HCT116 (cell line): ENCODE measurements around the gene TBXT. TPM values are rescaled to one million over a fixed set of nuclear protein-coding genes. Genes with fewer than 3 reads are reported as not detected.

ENCODE experiments used
- ATAC-seq: fragments of 200-7000 bp; cut with Tn5 transposase; 2 replicates; pipeline ENCODE4 v1.9.1; 2020; ENCODE audit warnings: mild to moderate bottlenecking, moderate library complexity
- BruUV-seq: library from RNA; stranded (reverse); fragments of 400-500 nt; replicated peaks from 2 replicates; lab custom pipeline; 2021; lab: Mats Ljungman, UMichigan
- CTCF ChIA-PET: fragments of 300-600 bp; sonication (Branson Sonifier 250); formaldehyde crosslinking; loops from one replicate; lab custom pipeline; 2021; ENCODE audit warnings: antibody characterized with exemption; lab: Charles Lee
- POLR2A ChIA-PET: fragments of 300-600, 350-600 bp; sonication (Branson Sonifier 250); formaldehyde crosslinking; loops from one replicate; lab custom pipeline; 2021; ENCODE audit warnings: antibody characterized with exemption; lab: Charles Lee
- RAD21 ChIA-PET, 2 experiments: fragments of 300-600 bp; sonication (Branson Sonifier 250); formaldehyde crosslinking; loops; one replicate each; lab custom pipeline; 2023; ENCODE audit warnings: low total read pairs in 2 of 2; ENCODE audit not compliant: uncharacterized antibody in 2 of 2, unreplicated experiment in 2 of 2, low non-redundant PET in 1 of 2; lab: Charles Lee
- DNase-seq: peaks from one replicate; pipeline ENCODE4 v3.0.0-alpha.2; 2010; ENCODE audit warnings: low read depth, low spot score
- H2AFZ ChIP-seq: fragments of 200-600 bp; shearing (Covaris generic), sonication (generic); 2 replicates; pipeline ENCODE4 v1.6.1; 2017; ENCODE audit warnings: low read depth, mixed run types, mixed read lengths, antibody characterized with exemption, low read length; ENCODE audit not compliant: poor library complexity, severe bottlenecking
- H3K27ac ChIP-seq: 2 replicates; pipeline ENCODE4 v1.5.1; 2012; ENCODE audit warnings: low read depth, low read length
- H3K27me3 ChIP-seq: fragments of 200-600 bp; sonication (generic); 2 replicates; pipeline ENCODE4 v1.6.1; 2016; ENCODE audit warnings: mixed run types, low read length, mixed read lengths; ENCODE audit not compliant: insufficient read depth
- H3K36me3 ChIP-seq, 2 experiments: fragments of 200-500 bp in 1 of 2; fragments of 200-600 bp in 1 of 2; sonication (Bioruptor generic) in 1 of 2; sonication (generic) in 1 of 2; 2 replicates each; pipeline versions ENCODE4 v1.5.1 to v1.6.1; 2014 to 2016; ENCODE audit warnings: low read length in 2 of 2, inconsistent platforms in 1 of 2, mixed read lengths in 1 of 2, mixed run types in 1 of 2; ENCODE audit not compliant: insufficient read depth in 2 of 2, control insufficient read depth in 1 of 2
- H3K4me1 ChIP-seq, 2 experiments: fragments of 200-600 bp in 1 of 2; sonication (generic) in 1 of 2; 2 replicates each; pipeline versions ENCODE4 v1.5.1 to v1.6.1; 2012 to 2017; ENCODE audit warnings: low read length in 2 of 2, inconsistent platforms in 1 of 2, mild to moderate bottlenecking in 1 of 2, mixed read lengths in 1 of 2, mixed run types in 1 of 2, moderate library complexity in 1 of 2; ENCODE audit not compliant: insufficient read depth in 2 of 2, control insufficient read depth in 1 of 2
- H3K4me2 ChIP-seq: fragments of 200-600 bp; sonication (generic); 2 replicates; pipeline ENCODE4 v1.6.1; 2017; ENCODE audit warnings: mixed run types, low read length, mixed read lengths
- H3K4me3 ChIP-seq, 2 experiments: fragments of 200-600 bp in 1 of 2; sonication (generic) in 1 of 2; replicated peaks in 1 of 2; 2 replicates each; pipeline ENCODE4 v1.5.1; 2011 to 2016; ENCODE audit warnings: low read length in 2 of 2, control low read depth in 1 of 2, low read depth in 1 of 2, mild to moderate bottlenecking in 1 of 2, mixed read lengths in 1 of 2, mixed run types in 1 of 2
- H3K79me2 ChIP-seq: fragments of 200-600 bp; sonication (generic); 2 replicates; pipeline ENCODE4 v1.6.1; 2017; ENCODE audit warnings: mild to moderate bottlenecking, mixed run types, low read length, moderate library complexity, mixed read lengths; ENCODE audit not compliant: insufficient read depth
- H3K9ac ChIP-seq: fragments of 200-600 bp; sonication (generic); 2 replicates; pipeline ENCODE4 v1.6.1; 2016; ENCODE audit warnings: low read length, mixed read lengths
- H3K9me2 ChIP-seq: fragments of 200-600 bp; sonication (generic), shearing (Covaris generic); 2 replicates; pipeline ENCODE4 v1.6.1; 2017; ENCODE audit warnings: mixed run types, mild to moderate bottlenecking, moderate library complexity; ENCODE audit not compliant: insufficient read depth
- H3K9me3 ChIP-seq, 2 experiments: fragments of 200-500 bp in 1 of 2; fragments of 200-600 bp in 1 of 2; sonication (Bioruptor generic) in 1 of 2; sonication (generic) in 1 of 2; 2 replicates each; pipeline ENCODE4 v1.6.1; 2014 to 2017; ENCODE audit warnings: low read length in 2 of 2, mixed read lengths in 2 of 2, inconsistent platforms in 1 of 2, low read depth in 1 of 2, mild to moderate bottlenecking in 1 of 2, mixed run types in 1 of 2, moderate library complexity in 1 of 2; ENCODE audit not compliant: control insufficient read depth in 1 of 2, insufficient read depth in 1 of 2
- H4K20me1 ChIP-seq: fragments of 200-600 bp; sonication (generic), shearing (Covaris generic); 2 replicates; pipeline ENCODE4 v1.6.1; 2017; ENCODE audit warnings: mixed run types, mild to moderate bottlenecking, moderate library complexity; ENCODE audit not compliant: insufficient read depth
- ATF3 ChIP-seq: IDR thresholded peaks from 2 replicates; pipeline ENCODE4 v1.6.1; 2012
- CEBPB ChIP-seq: IDR thresholded peaks from 2 replicates; pipeline ENCODE4 v1.6.1; 2012; ENCODE audit warnings: low read depth
- EGR1 ChIP-seq: IDR thresholded peaks from 2 replicates; pipeline ENCODE4 v1.6.1; 2012; ENCODE audit warnings: low read depth
- ELF1 ChIP-seq: IDR thresholded peaks from 2 replicates; pipeline ENCODE4 v1.6.1; 2012; ENCODE audit warnings: low read depth, borderline replicate concordance
- EZH2 ChIP-seq: fragments of 200-600 bp; sonication (generic); IDR thresholded peaks from 2 replicates; pipeline ENCODE4 v1.6.1; 2017; ENCODE audit warnings: antibody characterized with exemption, mixed run types
- MAX ChIP-seq: IDR thresholded peaks from 2 replicates; pipeline ENCODE4 v1.6.1; 2012
- POLR2AphosphoS5 ChIP-seq: IDR thresholded peaks from 2 replicates; pipeline ENCODE4 v1.6.1; 2011; ENCODE audit warnings: mild to moderate bottlenecking, low read depth, low read length, moderate library complexity
- RAD21 ChIP-seq: IDR thresholded peaks from 2 replicates; pipeline ENCODE4 v1.6.1; 2012; ENCODE audit warnings: low read depth, mild to moderate bottlenecking
- SP1 ChIP-seq: IDR thresholded peaks from 2 replicates; pipeline ENCODE4 v1.6.1; 2012; ENCODE audit warnings: low read depth
- SRF ChIP-seq: IDR thresholded peaks from 2 replicates; pipeline ENCODE4 v1.6.1; 2012; ENCODE audit warnings: low read depth
- TCF7L2 ChIP-seq: IDR thresholded peaks from 2 replicates; pipeline ENCODE4 v1.7.0; 2011; ENCODE audit warnings: borderline replicate concordance, inconsistent platforms; ENCODE audit not compliant: insufficient read depth, insufficient read length; ENCODE audit errors: extremely low read depth
- YY1 ChIP-seq: IDR thresholded peaks from 2 replicates; pipeline ENCODE4 v1.6.1; 2011; ENCODE audit warnings: low read length, low read depth, moderate library complexity, mild to moderate bottlenecking; ENCODE audit not compliant: insufficient replicate concordance; ENCODE audit errors: extremely low read depth
- ZFX ChIP-seq: fragments of 450-650 bp; IDR thresholded peaks from 2 replicates; pipeline ENCODE4 v1.6.1; 2017
- ZNF274 ChIP-seq: fragments of 200-500 bp; sonication (Bioruptor generic); IDR thresholded peaks from 2 replicates; pipeline ENCODE4 v1.6.1; 2014; ENCODE audit warnings: mild to moderate bottlenecking, low read depth, low read length, inconsistent platforms
- intact Hi-C: fragments of 100-400 bp; cut with micrococcal nuclease; formaldehyde crosslinking; loops from 2 replicates; pipeline ENCODE4 v1.10.0; 2022
- total RNA-seq: library from RNA; stranded (reverse); gene quantifications from one replicate; pipeline ENCODE4 v1.2.1, GENCODE V29; 2021; ENCODE audit not compliant: unreplicated experiment

TBXT gene
- total RNA-seq, 1 experiment from 2014 or later: not detected

- TF ChIP-seq EGR1 (no peak), CEBPB (no peak), ZFX (no peak), EZH2 (no peak), ATF3 (no peak), MAX (no peak), RAD21 (no peak), ZNF274 (no peak), ELF1 (no peak), YY1 (no peak), SRF (no peak), POLR2AphosphoS5 (no peak), SP1 (no peak), TCF7L2 (no peak)
- Histone ChIP-seq H3K4me3 (no peak overlapping the region), H3K4me1 (no peaks in the 10 kb centered on the region), H3K27me3 (peaks cover 3% of the 10 kb centered on the region; the same call in 1 of the 2 replicates), H3K9me2 (no peaks in the 10 kb centered on the region), H3K27ac (no peak overlapping the region), H3K9me3 (no peaks in the 10 kb centered on the region), H2AFZ (no peak overlapping the region), H3K4me2 (no peak overlapping the region), H4K20me1 (no peaks in the 10 kb centered on the region), H3K79me2 (no peaks in the 10 kb centered on the region), H3K9ac (no peak overlapping the region), H3K36me3 (no peaks in the 10 kb centered on the region)
- POLR2A ChIA-PET: no interaction called here
- intact Hi-C loops: no loop called here
- no peak for DNase-seq
- RAD21 ChIA-PET: no interaction called here
- no peak for ATAC-seq
- no TSS peak for BruUV-seq
- CTCF ChIA-PET: no interaction called here
These were observed 29.7 kb upstream of the TBXT start for GRCh38 chr6:166197361-166197760.
